Inflammatory macrophage treated with lipopolysaccharide for 4 hours (primary cell): ENCODE results near the gene KL.

Source experiments
- DNase-seq: peaks from one replicate; pipeline ENCODE4 v3.0.0-alpha.2; 2020

KL gene

DNA sequence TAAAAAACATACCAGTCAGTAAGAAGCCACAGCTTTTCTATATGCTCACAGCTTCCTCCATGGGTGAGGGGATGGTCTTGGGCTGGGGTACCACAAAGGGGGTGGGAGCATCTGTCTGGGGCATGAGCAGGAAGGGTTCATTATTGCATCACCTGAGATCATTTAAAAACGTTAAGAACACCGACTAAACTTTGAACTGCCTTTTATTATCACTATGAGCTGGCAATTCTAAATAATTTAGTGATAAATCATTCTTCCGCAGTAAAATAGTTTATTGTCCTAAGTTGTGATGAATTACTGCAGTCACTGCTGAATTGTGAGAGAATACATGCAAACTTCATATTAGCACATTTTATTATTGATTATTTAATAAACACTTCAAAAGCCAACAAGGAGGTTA, 71.6 kb downstream of the KL start:
- no peak for DNase-seq

GRCh38 chr13:33089311-33089710, 73.1 kb downstream of the KL start:
- DNase-seq, result no peak

DNA sequence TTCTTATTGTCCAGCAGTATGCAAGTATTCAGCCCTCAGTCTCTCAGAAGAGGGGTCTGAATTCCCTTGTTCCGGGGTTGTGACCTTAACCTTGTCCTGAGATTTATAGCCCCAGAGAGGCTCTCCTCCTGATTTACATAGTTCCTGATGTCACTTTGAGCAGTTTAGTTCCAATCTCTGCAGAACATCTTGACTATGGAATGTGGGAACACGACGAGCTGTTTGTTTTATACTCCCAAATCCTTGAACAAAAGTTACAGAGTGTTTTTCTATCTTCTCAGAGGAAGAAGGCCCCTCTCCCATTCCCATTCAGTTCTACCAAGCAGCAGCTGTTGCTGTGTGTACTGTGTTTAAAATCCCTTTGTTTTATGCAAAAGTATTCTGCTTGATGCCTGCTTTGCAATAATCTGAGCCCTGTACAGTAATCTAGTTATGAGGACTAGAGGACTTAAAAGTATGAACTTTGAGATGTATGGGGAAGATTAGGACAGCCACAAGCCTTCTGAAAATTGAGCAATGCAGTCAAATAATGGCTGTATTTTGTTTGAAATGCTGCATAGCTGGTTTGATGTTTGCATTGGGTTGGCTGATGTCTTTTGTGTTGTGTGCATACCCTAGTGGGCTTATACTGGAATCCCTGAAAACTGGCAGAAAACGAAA, 74.7 kb downstream of the KL start:
- no peak for DNase-seq

DNA sequence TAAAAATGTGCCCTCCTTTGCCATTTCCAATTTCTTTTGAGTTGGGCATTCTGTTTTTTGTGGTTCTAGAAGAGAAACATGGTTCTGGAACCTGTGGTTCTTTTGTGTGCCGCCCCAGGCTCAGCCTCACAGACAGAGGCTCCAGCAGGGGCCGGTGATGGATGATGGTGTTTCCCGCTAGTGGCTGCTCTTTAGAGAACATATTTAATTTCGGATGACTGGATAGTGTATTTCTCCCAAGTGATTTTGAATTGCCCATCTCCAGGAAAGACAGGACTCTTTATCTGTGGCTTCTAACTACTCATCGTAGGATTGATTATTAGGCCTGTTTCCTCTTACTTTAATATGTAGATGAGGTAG, 75.2 kb downstream of the KL start:
- DNase-seq, result no peak

GRCh38 chr13:33092073-33092987, 76.1 kb downstream of the KL start:
- no peak for DNase-seq

DNA sequence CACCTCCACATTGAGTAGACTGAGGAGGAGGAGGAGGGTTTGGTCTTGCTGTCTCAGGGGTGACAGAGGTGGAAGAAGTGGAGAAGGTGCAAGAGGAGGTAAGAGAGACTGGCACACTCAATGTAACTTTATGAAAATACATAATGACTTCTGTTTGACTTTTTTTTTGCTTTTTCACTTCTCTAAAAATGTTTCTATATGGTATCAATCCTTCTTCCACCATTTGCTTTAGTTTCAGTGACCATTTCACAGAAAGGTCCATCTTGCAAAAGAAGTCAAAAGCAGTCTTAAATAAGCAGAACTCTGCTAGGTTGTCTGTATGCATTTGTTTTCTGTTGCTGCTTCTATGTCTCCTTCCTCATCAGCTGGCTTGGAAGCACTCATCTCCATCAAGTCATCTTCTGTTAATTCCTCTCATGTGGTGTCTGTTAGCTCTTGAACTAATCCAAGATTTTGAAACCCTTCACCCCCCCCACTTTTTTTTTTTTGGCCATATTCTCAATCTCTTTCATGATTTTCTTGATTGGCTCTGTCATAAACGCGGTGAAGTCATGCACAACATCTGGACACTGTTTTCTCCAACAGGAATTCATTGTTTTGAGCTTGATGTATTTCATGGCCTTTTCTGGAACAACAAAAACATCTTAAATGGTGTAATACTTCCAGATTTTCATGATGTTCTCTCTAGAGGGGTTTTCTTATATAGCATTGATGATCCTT, 80.8 kb downstream of the KL start:
- DNase-seq, result peak; percentile 16

DNA sequence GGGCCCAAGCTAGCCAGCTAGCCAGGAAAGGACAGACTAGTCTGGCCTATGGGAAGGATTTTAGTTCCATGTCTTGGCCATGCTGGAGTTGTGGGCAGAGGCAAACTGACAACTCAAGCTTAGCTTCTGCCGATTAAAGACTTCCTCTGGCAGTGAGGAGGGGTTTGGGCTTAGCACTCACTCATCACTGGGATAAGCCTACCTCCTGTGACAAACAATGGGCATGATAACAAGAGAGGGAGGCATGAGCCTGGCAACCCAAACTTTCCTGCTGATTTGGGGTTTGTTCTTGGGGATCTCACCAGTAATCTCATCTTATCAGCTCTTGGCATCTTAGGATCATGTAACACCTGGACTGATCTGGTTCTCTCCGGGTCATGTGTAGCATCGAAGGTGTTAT, 83.6 kb downstream of the KL start:
- no peak for DNase-seq

GRCh38 chr13:33100886-33101285, 84.7 kb downstream of the KL start:
- no peak for DNase-seq

- DNase-seq, result no peak
Observed at GRCh38 chr13:33101835-33102234, 85.6 kb downstream of the KL start.

GRCh38 chr13:33103457-33103856, 87.2 kb downstream of the KL start:
- DNase-seq, result no peak

GRCh38 chr13:33105387-33106005, 89.3 kb downstream of the KL start:
- peak; percentile 74 for DNase-seq

DNA sequence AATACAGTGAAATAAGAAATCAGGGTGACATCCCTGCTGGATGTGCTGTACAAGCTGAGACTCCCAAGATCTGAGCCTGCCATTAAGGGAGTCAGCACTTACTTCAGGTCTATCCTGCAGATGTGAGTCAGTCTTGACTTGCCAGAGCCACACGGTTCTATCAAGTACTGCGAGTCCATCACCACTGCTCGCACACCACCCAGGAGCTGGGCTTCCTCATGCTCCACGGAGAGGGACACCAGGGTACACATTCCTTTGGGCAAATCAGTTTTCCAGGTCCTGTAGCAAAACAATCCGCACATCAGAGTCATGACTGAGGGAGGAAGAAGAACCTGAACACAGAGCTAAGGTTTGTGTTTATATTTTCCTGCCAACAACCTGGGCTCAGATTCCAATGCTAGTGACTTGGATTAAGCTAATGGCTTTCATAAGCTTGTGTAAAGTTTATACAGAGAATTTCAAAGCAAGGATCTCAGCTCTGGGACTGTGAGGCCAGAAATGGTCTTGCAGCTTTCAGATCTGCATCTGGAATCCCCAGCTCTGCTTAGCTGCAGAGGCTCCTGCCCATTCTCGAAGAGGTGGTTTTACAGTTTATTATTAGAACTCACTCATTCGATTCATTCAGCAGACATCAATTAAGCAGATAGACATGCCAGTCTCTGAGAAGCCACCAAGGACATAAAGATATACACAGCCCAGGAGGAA, 90.6 kb downstream of the KL start:
- no peak for DNase-seq

- no peak for DNase-seq
Observed at GRCh38 chr13:33107361-33107760, 91.1 kb downstream of the KL start.

- no peak for DNase-seq
Observed at GRCh38 chr13:33108620-33109019, 92.4 kb downstream of the KL start.

GRCh38 chr13:33109271-33109697, 93.1 kb downstream of the KL start:
- DNase-seq, result no peak

- no peak for DNase-seq
Observed at GRCh38 chr13:33109801-33110200, 93.6 kb downstream of the KL start.

- DNase-seq, result no peak
Observed at GRCh38 chr13:33110386-33110712, 94.1 kb downstream of the KL start.

- peak; percentile 57 for DNase-seq
Observed at GRCh38 chr13:33110713-33111413, 94.6 kb downstream of the KL start.

- no peak for DNase-seq
Observed at GRCh38 chr13:33111414-33112110, 95.3 kb downstream of the KL start.

DNA sequence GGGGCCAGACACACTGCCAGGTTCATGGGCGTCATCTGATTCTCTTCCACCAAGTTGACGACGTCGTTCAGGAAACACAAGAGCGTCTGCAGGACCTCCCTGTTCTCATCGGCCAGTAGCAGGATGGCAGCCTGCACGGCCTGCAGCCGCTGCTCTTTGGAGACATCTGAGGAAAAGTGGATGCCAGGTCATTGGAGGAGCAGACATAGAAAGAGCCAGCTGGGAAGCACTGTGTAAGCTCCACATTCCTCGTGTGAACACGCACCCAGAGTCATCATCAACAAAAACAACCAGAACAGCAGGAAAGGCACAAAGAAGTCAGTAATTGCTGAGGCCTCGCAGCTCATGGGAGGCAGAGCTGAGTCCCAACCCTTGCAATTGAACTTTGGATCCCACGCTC, 96.5 kb downstream of the KL start:
- no peak for DNase-seq

DNA sequence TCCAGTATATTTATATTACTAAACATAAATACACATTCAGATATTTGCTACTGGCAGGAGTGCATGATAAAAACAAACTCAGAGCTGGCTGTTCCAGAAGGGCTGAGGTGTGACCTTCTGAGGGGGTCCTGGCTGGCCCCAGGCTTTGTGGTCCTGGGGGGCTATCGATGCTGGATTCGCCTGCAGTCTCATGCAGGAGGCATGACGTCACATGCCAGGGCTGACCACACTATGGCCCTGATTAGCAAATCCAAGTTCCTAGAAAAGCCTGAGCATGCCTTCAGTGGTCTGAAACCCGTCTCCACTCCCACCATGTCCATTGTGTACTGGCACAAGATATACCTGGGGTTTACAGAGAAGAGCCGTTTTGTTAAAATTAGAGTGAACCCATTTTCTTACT, 97.9 kb downstream of the KL start:
- DNase-seq, result no peak

DNA sequence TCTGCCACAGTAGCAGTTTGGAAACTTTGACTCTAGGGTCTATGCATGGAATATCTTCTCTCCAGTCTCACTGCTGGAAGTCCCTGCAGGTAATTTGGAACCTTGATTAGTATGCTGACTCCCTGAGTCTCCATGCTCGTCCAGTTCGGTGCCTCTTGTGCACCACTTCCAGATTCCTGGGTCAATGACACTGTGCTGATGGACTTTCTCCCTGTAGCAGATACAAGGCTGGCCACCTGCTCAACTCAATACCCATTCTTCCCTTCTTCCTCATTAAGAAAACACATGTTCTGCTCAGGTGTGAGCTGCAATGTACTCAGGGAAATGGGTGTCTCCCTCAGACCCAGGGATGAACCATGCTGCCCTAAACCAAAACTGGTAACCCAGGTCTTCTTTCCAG, 99.1 kb downstream of the KL start:
- no peak for DNase-seq
